Psoas muscle (tissue), 8 donors: ENCODE results near the gene TAX1BP1. TPM values are rescaled to one million over a fixed set of nuclear protein-coding genes. Genes with fewer than 3 reads are reported as not detected.
"Not testable (repeated sequence)": the region's sequence is repeated elsewhere in the genome, so short reads cannot be mapped to it uniquely, and the experiment has no call there.

ENCODE experiments used
- ATAC-seq, 4 donors: fragments of 200-7000 bp; cut with Tn5 transposase; one replicate each; pipeline ENCODE4 v1.9.1; 2020; ENCODE audit warnings: moderate library complexity in 3 of 4, mild to moderate bottlenecking in 2 of 4
- DNase-seq, 2 donors: peaks; one replicate each; pipeline ENCODE4 v3.0.0-alpha.2; 2020
- H3K27ac ChIP-seq: fragments of 200-600 bp; one replicate; pipeline ENCODE4 v1.8.0; 2022
- H3K27me3 ChIP-seq, 3 donors: fragments of 200-600 bp in 1 of 3; one replicate each; pipeline versions ENCODE4 v1.6.1 to v1.8.0; 2013 to 2022; ENCODE audit warnings: low read length in 2 of 3, mild to moderate bottlenecking in 2 of 3, moderate library complexity in 1 of 3; ENCODE audit not compliant: insufficient read depth in 3 of 3
- H3K36me3 ChIP-seq, 2 donors: fragments of 200-600 bp in 1 of 2; one replicate each; pipeline versions ENCODE4 v1.6.1 to v1.8.0; 2013 to 2022; ENCODE audit warnings: low read depth in 1 of 2, mild to moderate bottlenecking in 1 of 2, moderate library complexity in 1 of 2; ENCODE audit not compliant: insufficient read depth in 1 of 2
- H3K4me1 ChIP-seq: fragments of 200-600 bp; one replicate; pipeline ENCODE4 v1.8.0; 2022
- H3K4me3 ChIP-seq: fragments of 200-600 bp; one replicate; pipeline ENCODE4 v1.8.0; 2022; ENCODE audit warnings: mild to moderate bottlenecking
- H3K9me3 ChIP-seq: fragments of 200-600 bp; one replicate; pipeline ENCODE4 v1.8.0; 2022
- WGBS, 3 donors: extraction: QIAGEN DNeasy Blood & Tissue Kit; methylation state at CpG; one replicate each; pipeline versions ENCODE4 v1.1.6 to v1.1.7; 2013; 5-methylcytosine and 5-hydroxymethylcytosine counted together
- intact Hi-C, 2 donors: fragments of 100-400 bp; cut with DNase I; formaldehyde crosslinking; loops; one replicate each; pipeline versions ENCODE4 v1.11.0 to v1.14.2; 2022
- polyA plus RNA-seq, 3 donors: library from polyadenylated mRNA; stranded (reverse); fragments of 200-250 nt; gene quantifications; one replicate each; pipeline ENCODE4 v1.2.3, GENCODE V29; 2013
- total RNA-seq, 4 donors: library from RNA; stranded (reverse); fragmentation: NEBNext Ultra II Directional in 2 of 4; extraction: Animal tissue kit (Norgen Biotek cat#: 25700) in 2 of 4; gene quantifications; one replicate each; pipeline versions ENCODE4 v1.2.1 to v1.2.4, GENCODE V29; 2021 to 2023
- TF ChIP-seq, protein P1 (sequence below): fragments of 200-600 bp; IDR thresholded peaks from one replicate; pipeline ENCODE4 v1.8.0; 2022; ENCODE audit warnings: antibody characterized with exemption
- donor health status: healthy with polysubstance abuse.
- donor health status: DM: no; HTN: no; CAD: no; lungs with moderate emphysema.
- donor health status: Bipolar disorder and iron deficiency.
- donor health status: healthy.
- donor health status: DM: yes; HTN: yes; CAD: no.
- donor health status: DM: no; HTN: no; CAD: no.
- donor health status: DM: no; HTN: no; CAD: no.
- donor health status: DM: yes; HTN: yes; CAD: no.

TAX1BP1 gene
- total and polyA plus RNA-seq, 7 donors = 65.9 to 171 (median 123) TPM

DNA sequence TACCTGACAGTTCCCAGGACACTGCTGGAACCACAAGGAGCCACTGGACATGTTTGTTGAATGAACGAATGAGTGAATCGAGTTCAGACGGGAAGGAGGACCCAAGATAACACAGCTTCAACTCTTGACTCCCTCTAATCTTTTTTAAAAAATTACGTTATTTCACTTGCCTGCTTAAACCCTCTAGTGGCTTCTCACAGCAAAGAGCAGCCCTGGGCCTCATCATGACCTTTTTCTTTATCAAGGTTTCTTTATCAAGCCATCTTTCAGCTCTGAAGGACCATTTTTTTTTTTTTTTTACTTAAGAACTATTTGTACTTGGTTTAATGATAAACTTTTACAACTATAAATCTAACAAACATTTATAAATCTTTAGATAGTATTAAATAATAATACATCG lies 110.6 kb downstream of the TAX1BP1 start:
- 97 to 99% (median 97%) methylated on average over 5 of the region's 5 CpGs for WGBS, 3 donors

DNA sequence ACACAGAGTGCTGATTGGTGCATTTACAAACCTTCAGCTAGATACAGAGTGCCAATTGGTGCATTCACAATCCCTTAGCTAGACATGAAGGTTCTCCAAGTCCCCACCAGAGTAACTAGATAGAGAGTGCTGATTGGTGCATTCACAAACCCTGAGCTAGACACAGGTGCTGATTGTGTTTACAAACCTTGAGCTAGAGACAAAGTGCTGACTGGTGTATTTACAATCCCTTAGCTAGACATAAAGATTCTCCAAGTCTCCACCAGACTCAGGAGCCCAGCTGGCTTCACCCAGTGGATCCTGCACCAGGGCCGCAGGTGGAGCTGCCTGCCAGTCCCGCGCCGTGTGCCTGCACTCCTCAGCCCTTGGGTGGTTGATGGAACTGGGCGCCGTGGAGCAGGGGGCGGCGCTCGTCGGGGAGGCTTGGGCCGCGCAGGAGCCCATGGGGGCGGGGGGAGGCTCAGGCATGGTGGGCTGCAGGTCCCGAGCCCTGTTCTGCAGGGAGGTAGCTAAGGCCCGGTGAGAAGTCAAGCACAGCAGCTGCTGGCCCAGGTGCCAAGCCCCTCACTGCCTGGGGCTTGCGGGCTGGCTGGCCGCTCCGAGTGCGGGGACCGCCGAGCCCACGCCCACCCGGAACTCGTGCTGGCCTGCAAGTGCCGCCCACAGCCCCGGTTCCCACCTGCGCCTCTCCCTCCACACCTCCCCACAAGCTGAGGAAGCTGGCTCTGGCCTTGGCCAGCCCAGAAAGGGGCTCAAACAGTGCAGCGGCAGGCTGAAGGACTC lies 116.9 kb downstream of the TAX1BP1 start:
- H3K4me1 ChIP-seq, intact Hi-C loops, H3K27ac ChIP-seq, DNase-seq, ATAC-seq, H3K36me3 ChIP-seq, H3K27me3 ChIP-seq, H3K4me3 ChIP-seq, H3K9me3 ChIP-seq: not testable (repeated sequence)
- WGBS, 3 donors = 94 to 100% (median 97%) methylated on average over 18 to 28 of the region's 28 CpGs

More for the DNA sequence above, 110.6 kb downstream of the TAX1BP1 start:
- H3K4me1 ChIP-seq = no peaks in the 10 kb centered on the region
- DNase-seq (no peak), ATAC-seq (no peak)
- no peak overlapping the region for H3K27ac ChIP-seq
- no peaks in the 10 kb centered on the region for H3K27me3 ChIP-seq
- no peaks in the 10 kb centered on the region for H3K9me3 ChIP-seq
- intact Hi-C loops = no loop called here
- H3K4me3 ChIP-seq = no peak overlapping the region
- TF ChIP-seq, protein P1, sequence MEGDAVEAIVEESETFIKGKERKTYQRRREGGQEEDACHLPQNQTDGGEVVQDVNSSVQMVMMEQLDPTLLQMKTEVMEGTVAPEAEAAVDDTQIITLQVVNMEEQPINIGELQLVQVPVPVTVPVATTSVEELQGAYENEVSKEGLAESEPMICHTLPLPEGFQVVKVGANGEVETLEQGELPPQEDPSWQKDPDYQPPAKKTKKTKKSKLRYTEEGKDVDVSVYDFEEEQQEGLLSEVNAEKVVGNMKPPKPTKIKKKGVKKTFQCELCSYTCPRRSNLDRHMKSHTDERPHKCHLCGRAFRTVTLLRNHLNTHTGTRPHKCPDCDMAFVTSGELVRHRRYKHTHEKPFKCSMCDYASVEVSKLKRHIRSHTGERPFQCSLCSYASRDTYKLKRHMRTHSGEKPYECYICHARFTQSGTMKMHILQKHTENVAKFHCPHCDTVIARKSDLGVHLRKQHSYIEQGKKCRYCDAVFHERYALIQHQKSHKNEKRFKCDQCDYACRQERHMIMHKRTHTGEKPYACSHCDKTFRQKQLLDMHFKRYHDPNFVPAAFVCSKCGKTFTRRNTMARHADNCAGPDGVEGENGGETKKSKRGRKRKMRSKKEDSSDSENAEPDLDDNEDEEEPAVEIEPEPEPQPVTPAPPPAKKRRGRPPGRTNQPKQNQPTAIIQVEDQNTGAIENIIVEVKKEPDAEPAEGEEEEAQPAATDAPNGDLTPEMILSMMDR = no peak
- no peaks in the 10 kb centered on the region for H3K36me3 ChIP-seq

DNA sequence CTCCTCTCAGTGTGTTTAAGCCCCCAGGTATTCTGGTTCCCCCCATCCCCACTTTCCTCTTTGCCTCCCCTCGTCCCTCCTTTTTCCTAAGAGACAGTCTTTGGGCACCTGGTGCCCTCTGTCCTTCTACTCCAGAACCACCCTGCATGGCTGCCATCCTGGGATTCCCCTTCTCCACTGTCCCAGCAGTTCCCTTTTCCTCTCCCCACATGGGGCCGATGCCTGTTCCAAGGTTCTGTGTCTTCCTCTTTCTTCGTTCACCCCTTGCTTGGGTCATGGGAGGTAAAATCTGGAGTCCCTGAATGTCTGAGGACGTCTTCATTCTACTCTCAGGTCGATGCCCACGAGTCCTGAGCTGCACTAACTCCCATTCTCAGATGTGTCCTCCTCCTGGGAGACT lies 120.8 kb downstream of the TAX1BP1 start:
- intact Hi-C loops = no loop called here
- Histone ChIP-seq H3K36me3 (no peaks in the 10 kb centered on the region), H3K4me1 (no peaks in the 10 kb centered on the region), H3K27ac (no peak overlapping the region), H3K9me3 (no peaks in the 10 kb centered on the region), H3K27me3 (no peaks in the 10 kb centered on the region), H3K4me3 (no peak overlapping the region)
- no peak for DNase-seq
- 81 to 88% (median 81%) methylated on average over 6 of the region's 6 CpGs for WGBS, 3 donors
- ATAC-seq = no peak
- TF ChIP-seq, protein P1 = no peak

DNA sequence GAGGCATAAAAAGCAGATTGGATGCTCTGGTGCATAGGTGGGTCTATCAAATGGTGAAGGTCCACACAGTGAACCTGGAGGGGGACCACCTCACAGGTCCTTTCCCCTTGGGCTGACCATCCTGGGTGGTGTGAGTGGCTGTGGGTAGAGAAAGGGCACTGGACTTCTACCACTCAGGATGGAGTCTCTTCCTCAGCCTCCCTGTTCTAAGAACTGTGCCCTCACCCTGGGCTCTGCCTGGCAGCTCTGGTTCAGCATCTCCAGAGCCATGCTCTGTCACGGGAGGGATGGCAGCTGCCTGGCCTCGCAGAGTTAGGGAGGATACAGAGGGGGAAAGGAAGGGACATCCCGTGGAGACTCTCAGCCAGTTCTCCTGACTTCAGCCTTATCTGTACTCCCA lies 121.8 kb downstream of the TAX1BP1 start:
- H3K4me3 ChIP-seq = no peak overlapping the region
- no peaks in the 10 kb centered on the region for H3K4me1 ChIP-seq
- intact Hi-C loops = no loop called here
- H3K9me3 ChIP-seq = no peaks in the 10 kb centered on the region
- no peaks in the 10 kb centered on the region for H3K36me3 ChIP-seq
- WGBS, 3 donors = 68 to 83% (median 69%) methylated on average over 3 of the region's 3 CpGs
- DNase-seq (no peak), ATAC-seq (no peak)
- H3K27ac ChIP-seq = no peak overlapping the region
- TF ChIP-seq, protein P1 = no peak
- H3K27me3 ChIP-seq = no peaks in the 10 kb centered on the region

DNA sequence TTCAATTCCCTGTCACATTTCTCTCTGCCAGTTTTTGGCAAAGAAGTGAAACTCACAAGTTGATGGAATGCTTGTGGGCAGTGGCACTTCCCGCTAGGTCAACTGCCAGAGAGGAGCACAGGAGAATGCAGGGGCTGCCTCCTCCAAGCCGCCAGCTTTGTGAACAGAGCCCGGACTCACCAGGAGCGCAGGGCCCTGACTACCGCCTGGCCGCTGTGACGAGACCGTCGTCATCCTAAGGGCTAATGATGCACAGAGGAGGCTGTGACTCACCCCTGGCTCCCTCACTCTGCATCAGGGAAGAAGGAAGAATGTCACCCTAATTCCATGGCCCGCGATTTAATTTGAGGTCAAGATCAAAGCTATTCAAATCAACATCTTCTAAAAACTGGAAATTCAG lies 123.9 kb downstream of the TAX1BP1 start:
- intact Hi-C loops = no loop called here
- Histone ChIP-seq H3K4me3 (no peak overlapping the region), H3K36me3 (no peaks in the 10 kb centered on the region), H3K27me3 (no peaks in the 10 kb centered on the region), H3K27ac (no peak overlapping the region), H3K4me1 (no peaks in the 10 kb centered on the region), H3K9me3 (no peaks in the 10 kb centered on the region)
- DNase-seq = no peak
- TF ChIP-seq, protein P1 = no peak
- no peak for ATAC-seq
- 90 to 93% (median 91%) methylated on average over 11 of the region's 11 CpGs for WGBS, 3 donors
